HL-60 (cell line): ENCODE results near the gene GPC1.

Experiments
- DNase-seq, 2 experiments: peaks; one replicate each; pipeline ENCODE4 v3.0.0-alpha.2; 2010 to 2020; ENCODE audit warnings: low read depth in 1 of 2, low spot score in 1 of 2
- H3K27ac ChIP-seq: fragments of 250-450 bp; sonication (Bioruptor Pico); replicated peaks from 2 replicates; pipeline ENCODE4 v1.5.1; 2020; ENCODE audit warnings: mild to moderate bottlenecking, moderate library complexity
- H3K27me3 ChIP-seq: fragments of 250-450 bp; sonication (Bioruptor Pico); 2 replicates; pipeline ENCODE4 v1.5.1; 2021; ENCODE audit warnings: mild to moderate bottlenecking, moderate library complexity; ENCODE audit not compliant: insufficient read depth, poor library complexity, severe bottlenecking
- H3K4me3 ChIP-seq: replicated peaks from 2 replicates; pipeline ENCODE4 v1.5.1; 2011; ENCODE audit warnings: mild to moderate bottlenecking, control low read depth, low read length; ENCODE audit not compliant: insufficient read depth
- GABPA ChIP-seq: IDR thresholded peaks from 2 replicates; pipeline ENCODE4 v1.6.1; 2012; ENCODE audit warnings: low read depth
- POLR2AphosphoS5 ChIP-seq: IDR thresholded peaks from 2 replicates; pipeline ENCODE4 v1.6.1; 2012; ENCODE audit warnings: low read depth
- SPI1 ChIP-seq: IDR thresholded peaks from 2 replicates; pipeline ENCODE4 v1.6.1; 2012; ENCODE audit warnings: low read depth, mild to moderate bottlenecking, borderline replicate concordance
- TF ChIP-seq, protein P1 (sequence below): IDR thresholded peaks from 2 replicates; pipeline ENCODE4 v1.6.1; 2012; ENCODE audit warnings: low read depth; ENCODE audit not compliant: insufficient replicate concordance
- TF ChIP-seq, protein P2 (sequence below): IDR thresholded peaks from one replicate; pipeline ENCODE4 v1.5.1; 2011; ENCODE audit warnings: low read length, control low read depth, inconsistent platforms; ENCODE audit not compliant: insufficient read depth

The GPC1 gene

DNA sequence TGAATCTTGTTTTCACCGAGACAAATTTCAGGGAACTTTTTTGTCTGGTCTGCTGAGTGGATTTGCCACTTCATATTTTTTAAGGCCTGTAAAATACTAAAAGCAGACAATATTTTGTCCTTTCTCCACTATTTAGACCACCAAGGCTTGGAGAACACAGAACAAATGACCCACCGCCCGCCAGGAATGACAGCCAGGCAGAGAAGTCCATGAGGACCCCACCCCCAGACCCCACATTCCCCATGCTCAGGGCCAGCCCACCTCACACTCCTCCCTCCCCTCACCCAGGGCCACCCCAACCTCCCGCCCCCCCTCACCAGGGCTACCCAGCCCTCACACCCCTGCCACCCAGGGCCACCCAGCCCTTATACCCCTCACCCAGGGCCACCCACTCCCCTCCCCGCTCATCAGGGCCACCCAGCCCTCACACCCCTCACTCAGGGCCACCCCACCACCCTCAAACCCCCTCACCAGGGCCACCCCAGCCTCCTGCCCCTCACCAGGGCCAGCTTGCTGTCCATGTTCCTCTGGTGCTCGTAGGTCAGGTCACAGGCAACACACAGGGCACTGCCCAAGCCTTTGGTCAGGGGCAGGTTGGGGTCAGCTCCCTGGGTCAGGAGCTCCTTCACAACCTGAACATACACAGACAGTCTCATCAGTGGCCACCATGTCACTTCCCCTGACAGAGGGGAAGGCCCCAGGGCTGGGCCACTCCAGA, 71.8 kb downstream of the GPC1 start:
- Histone ChIP-seq H3K27me3 (no peaks in the 10 kb centered on the region), H3K4me3 (no peak overlapping the region), H3K27ac (no peak overlapping the region)
- DNase-seq: no peak
- no peak for TF ChIP-seq SPI1
- no peak for TF ChIP-seq POLR2AphosphoS5
- TF ChIP-seq, protein P1, sequence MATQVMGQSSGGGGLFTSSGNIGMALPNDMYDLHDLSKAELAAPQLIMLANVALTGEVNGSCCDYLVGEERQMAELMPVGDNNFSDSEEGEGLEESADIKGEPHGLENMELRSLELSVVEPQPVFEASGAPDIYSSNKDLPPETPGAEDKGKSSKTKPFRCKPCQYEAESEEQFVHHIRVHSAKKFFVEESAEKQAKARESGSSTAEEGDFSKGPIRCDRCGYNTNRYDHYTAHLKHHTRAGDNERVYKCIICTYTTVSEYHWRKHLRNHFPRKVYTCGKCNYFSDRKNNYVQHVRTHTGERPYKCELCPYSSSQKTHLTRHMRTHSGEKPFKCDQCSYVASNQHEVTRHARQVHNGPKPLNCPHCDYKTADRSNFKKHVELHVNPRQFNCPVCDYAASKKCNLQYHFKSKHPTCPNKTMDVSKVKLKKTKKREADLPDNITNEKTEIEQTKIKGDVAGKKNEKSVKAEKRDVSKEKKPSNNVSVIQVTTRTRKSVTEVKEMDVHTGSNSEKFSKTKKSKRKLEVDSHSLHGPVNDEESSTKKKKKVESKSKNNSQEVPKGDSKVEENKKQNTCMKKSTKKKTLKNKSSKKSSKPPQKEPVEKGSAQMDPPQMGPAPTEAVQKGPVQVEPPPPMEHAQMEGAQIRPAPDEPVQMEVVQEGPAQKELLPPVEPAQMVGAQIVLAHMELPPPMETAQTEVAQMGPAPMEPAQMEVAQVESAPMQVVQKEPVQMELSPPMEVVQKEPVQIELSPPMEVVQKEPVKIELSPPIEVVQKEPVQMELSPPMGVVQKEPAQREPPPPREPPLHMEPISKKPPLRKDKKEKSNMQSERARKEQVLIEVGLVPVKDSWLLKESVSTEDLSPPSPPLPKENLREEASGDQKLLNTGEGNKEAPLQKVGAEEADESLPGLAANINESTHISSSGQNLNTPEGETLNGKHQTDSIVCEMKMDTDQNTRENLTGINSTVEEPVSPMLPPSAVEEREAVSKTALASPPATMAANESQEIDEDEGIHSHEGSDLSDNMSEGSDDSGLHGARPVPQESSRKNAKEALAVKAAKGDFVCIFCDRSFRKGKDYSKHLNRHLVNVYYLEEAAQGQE: no peak
- TF ChIP-seq, protein P2, sequence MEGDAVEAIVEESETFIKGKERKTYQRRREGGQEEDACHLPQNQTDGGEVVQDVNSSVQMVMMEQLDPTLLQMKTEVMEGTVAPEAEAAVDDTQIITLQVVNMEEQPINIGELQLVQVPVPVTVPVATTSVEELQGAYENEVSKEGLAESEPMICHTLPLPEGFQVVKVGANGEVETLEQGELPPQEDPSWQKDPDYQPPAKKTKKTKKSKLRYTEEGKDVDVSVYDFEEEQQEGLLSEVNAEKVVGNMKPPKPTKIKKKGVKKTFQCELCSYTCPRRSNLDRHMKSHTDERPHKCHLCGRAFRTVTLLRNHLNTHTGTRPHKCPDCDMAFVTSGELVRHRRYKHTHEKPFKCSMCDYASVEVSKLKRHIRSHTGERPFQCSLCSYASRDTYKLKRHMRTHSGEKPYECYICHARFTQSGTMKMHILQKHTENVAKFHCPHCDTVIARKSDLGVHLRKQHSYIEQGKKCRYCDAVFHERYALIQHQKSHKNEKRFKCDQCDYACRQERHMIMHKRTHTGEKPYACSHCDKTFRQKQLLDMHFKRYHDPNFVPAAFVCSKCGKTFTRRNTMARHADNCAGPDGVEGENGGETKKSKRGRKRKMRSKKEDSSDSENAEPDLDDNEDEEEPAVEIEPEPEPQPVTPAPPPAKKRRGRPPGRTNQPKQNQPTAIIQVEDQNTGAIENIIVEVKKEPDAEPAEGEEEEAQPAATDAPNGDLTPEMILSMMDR: no peak
- no peak for TF ChIP-seq GABPA

DNA sequence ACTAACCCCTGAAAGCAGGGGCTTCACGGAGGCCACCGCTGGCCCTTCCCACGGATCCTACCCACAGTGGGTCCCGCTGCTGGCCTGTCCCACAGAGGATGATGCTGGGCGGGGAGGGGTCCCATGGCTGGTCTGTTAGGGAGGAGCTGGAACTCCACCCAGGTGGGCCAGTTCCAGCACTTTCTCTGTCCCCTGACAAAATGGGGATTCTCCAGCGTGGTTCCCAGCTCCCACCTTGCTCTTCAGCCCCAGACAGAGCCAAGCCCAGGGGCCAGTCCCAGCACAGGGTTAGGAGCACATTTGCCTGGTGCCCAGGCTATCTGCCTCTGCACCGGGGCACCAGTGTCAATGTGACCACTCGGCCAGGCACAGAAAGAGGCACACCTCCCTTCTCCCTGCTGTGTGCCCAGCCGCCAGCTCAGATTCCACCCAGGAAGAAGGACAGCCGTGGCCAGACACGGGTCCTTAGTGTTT, 72.4 kb downstream of the GPC1 start:
- no peaks in the 10 kb centered on the region for H3K27me3 ChIP-seq
- TF ChIP-seq SPI1 (no peak), GABPA (no peak), POLR2AphosphoS5 (no peak)
- TF ChIP-seq, protein P1: no peak
- TF ChIP-seq, protein P2: no peak
- no peak for DNase-seq
- H3K27ac ChIP-seq: no peak overlapping the region
- no peak overlapping the region for H3K4me3 ChIP-seq

DNA sequence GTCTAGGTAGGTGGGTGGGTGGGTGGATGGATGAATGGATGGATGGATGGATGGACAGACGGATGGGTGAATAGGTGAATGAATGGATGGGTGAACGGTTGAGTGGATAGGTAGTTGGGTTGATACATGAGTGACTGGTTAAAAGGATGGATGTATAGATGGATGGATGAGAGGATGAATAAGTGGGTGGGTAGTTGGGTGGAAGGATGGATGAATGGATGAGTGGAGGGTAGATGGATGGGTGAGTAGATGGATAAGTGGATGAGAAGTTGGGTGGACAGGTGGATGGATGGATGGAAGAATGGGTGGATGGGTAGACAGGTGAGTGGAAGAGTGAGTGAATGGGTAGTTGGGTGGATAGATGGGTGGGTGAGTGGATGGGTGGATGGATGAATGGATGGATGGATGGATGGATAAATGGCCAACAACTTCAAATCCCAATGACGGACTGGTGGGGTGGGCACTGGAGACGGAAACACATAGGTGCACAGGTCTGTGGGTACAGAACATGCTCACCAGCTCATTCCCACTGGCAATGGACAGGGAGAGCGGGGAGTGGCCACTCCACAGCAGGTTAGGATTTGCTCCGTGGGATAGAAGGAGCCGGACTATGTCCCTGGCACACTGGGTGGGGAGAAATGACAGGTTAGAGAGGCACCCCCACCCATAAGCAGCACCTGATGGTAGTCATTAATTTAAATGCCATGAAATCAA, 73.5 kb downstream of the GPC1 start:
- H3K27ac ChIP-seq: no peak overlapping the region
- no peaks in the 10 kb centered on the region for H3K27me3 ChIP-seq
- DNase-seq: no peak
- H3K4me3 ChIP-seq: no peak overlapping the region
- TF ChIP-seq POLR2AphosphoS5: no peak
- TF ChIP-seq, protein P1: no peak
- TF ChIP-seq, protein P2: no peak
- no peak for TF ChIP-seq GABPA
- TF ChIP-seq SPI1: no peak
